Panc1 (cell line): Measurements from ENCODE around the gene ADCY3. TPM values are rescaled to one million over a fixed set of nuclear protein-coding genes. Genes with fewer than 3 reads are reported as not detected.
A peak's percentile ranks its signal among the peaks of the same experiment; 100 is the strongest.
"Not testable (repeated sequence)": the region's sequence is repeated elsewhere in the genome, so short reads cannot be mapped to it uniquely, and the experiment has no call there.

Experiments used
- ATAC-seq: fragments of 200-7000 bp; cut with Tn5 transposase; 2 replicates; pipeline ENCODE4 v1.9.1; 2020; ENCODE audit warnings: mild to moderate bottlenecking, moderate library complexity
- BruUV-seq: library from RNA; stranded (reverse); fragments of 400-500 nt; replicated peaks from 2 replicates; lab custom pipeline; 2021; lab: Mats Ljungman, UMichigan
- CTCF ChIA-PET: fragments of 300-600 bp; sonication (Branson Sonifier 250); formaldehyde crosslinking; loops from one replicate; lab custom pipeline; 2022; ENCODE audit warnings: antibody characterized with exemption; lab: Charles Lee
- POLR2A ChIA-PET: fragments of 300-600 bp; sonication (Branson Sonifier 250); formaldehyde crosslinking; loops from one replicate; lab custom pipeline; 2022; ENCODE audit warnings: antibody characterized with exemption; lab: Charles Lee
- DNase-seq: peaks from one replicate; pipeline ENCODE4 v3.0.0-alpha.2; 2010; ENCODE audit warnings: low read depth, low spot score
- H3K27ac ChIP-seq: 2 replicates; pipeline ENCODE4 v1.5.1; 2011; ENCODE audit warnings: mild to moderate bottlenecking, low read length, inconsistent platforms
- H3K27me3 ChIP-seq: fragments of 200-500 bp; sonication (Bioruptor generic); 2 replicates; pipeline ENCODE4 v1.6.0; 2014; ENCODE audit warnings: low read length, inconsistent platforms; ENCODE audit not compliant: control insufficient read depth, insufficient read depth
- H3K36me3 ChIP-seq: fragments of 200-500 bp; sonication (Bioruptor generic); 2 replicates; pipeline ENCODE4 v1.5.1; 2014; ENCODE audit warnings: inconsistent platforms, mild to moderate bottlenecking, low read length, moderate library complexity; ENCODE audit not compliant: control insufficient read depth, insufficient read depth
- H3K4me1 ChIP-seq: 2 replicates; pipeline ENCODE4 v1.5.1; 2011; ENCODE audit warnings: inconsistent platforms, mild to moderate bottlenecking, low read length, moderate library complexity; ENCODE audit not compliant: control insufficient read depth, insufficient read depth
- H3K4me3 ChIP-seq, 2 experiments: 2 replicates each; pipeline ENCODE4 v1.5.1; 2011 to 2012; ENCODE audit warnings: low read depth in 2 of 2, low read length in 2 of 2, mild to moderate bottlenecking in 2 of 2, inconsistent platforms in 1 of 2, moderate library complexity in 1 of 2
- H3K9me3 ChIP-seq: fragments of 200-500 bp; sonication (Bioruptor generic); 2 replicates; pipeline ENCODE4 v1.5.1; 2014; ENCODE audit warnings: low read depth, mild to moderate bottlenecking, inconsistent platforms, low read length, moderate library complexity; ENCODE audit not compliant: control insufficient read depth, insufficient read depth
- CTCF ChIP-seq: fragments of 450-650 bp; IDR thresholded peaks from 2 replicates; pipeline ENCODE4 v1.5.1; 2017; ENCODE audit warnings: mild to moderate bottlenecking
- POLR2AphosphoS5 ChIP-seq: IDR thresholded peaks from 2 replicates; pipeline ENCODE4 v1.6.1; 2012; ENCODE audit warnings: mild to moderate bottlenecking, low read depth, low read length, moderate library complexity
- REST ChIP-seq, 2 experiments: IDR thresholded peaks; 2 replicates each; pipeline ENCODE4 v1.6.1; 2011 to 2012; ENCODE audit warnings: low read depth in 2 of 2, control low read depth in 1 of 2, low read length in 1 of 2, mild to moderate bottlenecking in 1 of 2, moderate library complexity in 1 of 2; ENCODE audit not compliant: insufficient read depth in 1 of 2
- SIN3A ChIP-seq: IDR thresholded peaks from 2 replicates; pipeline ENCODE4 v1.6.1; 2012; ENCODE audit warnings: low read depth, mild to moderate bottlenecking, low read length, moderate library complexity, borderline replicate concordance; ENCODE audit not compliant: insufficient read depth
- TCF7L2 ChIP-seq: IDR thresholded peaks from 2 replicates; pipeline ENCODE4 v1.6.1; 2011; ENCODE audit warnings: mild to moderate bottlenecking, low read depth, low read length, inconsistent platforms
- in situ Hi-C: cut with HindIII; loops from 2 replicates; pipeline ENCODE4 v1.10.0; 2016; ENCODE audit warnings: low sequenced_read_pairs, low pct_unique_long_range_greater_than_20kb
- intact Hi-C: fragments of 100-400 bp; cut with micrococcal nuclease; formaldehyde crosslinking; loops from one replicate; pipeline ENCODE4 v1.10.0; 2022; ENCODE audit not compliant: unreplicated experiment
- total RNA-seq: library from RNA; stranded (reverse); gene quantifications from one replicate; pipeline ENCODE4 v1.2.1, GENCODE V29; 2021; ENCODE audit not compliant: unreplicated experiment

ADCY3 gene
- total RNA-seq, 1 experiment from 2014 or later, result 34.1 TPM

- H3K4me1 ChIP-seq, DNase-seq, H3K36me3 ChIP-seq, POLR2A ChIA-PET, H3K9me3 ChIP-seq, BruUV-seq, H3K4me3 ChIP-seq, H3K27me3 ChIP-seq, in situ Hi-C loops, intact Hi-C loops, CTCF ChIA-PET: not testable (repeated sequence)
- peak overlapping the region; percentile 0; the same call in 1 of the 2 replicates for H3K27ac ChIP-seq
- 0 out of 2 replicates have a peak, but pooled peaks have one; percentile 45 for ATAC-seq
These were observed 114.0 kb downstream of the ADCY3 start for GRCh38 chr2:24805811-24806660.

DNA sequence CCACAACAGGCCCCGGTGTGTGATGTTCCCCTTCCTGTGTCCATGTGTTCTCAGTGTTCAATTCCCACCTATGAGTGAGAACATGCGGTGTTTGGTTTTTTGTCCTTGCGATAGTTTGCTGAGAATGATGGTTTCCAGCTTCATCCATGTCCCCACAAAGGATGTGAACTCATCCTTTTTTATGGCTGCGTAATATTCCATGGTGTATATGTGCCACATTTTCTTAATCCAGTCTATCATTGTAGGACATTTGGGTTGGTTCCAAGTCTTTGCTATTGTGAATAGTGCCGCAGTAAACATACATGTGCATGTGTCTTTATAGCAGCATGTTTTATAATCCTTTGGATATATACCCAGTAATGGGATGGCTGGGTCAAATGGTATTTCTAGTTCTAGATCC is 119.5 kb downstream of the ADCY3 start:
- BruUV-seq, H3K4me1 ChIP-seq, CTCF ChIA-PET, DNase-seq, H3K27ac ChIP-seq, in situ Hi-C loops, POLR2A ChIA-PET, H3K4me3 ChIP-seq, intact Hi-C loops, H3K27me3 ChIP-seq, ATAC-seq, H3K36me3 ChIP-seq, H3K9me3 ChIP-seq: not testable (repeated sequence)

DNA sequence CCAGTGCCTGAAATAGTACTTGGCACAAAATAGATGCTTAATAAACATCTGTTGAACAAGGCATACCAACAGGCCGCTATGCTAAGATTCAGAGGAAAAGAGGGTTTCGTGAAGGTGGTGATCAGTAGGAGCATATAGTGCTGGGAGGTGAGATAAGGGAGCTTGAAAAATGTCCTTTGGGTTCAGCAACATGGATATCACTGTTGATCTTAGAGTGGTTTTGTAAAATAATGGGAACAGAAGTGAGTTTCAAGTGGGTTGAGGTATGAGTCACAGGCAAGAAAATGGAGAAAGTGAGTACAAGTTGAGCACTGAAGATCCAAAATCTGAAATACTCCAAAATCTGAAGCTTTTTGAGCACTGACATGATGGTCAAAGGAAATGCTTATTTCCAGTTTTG is 122.4 kb downstream of the ADCY3 start:
- BruUV-seq, result no TSS peak
- TF ChIP-seq POLR2AphosphoS5 (no peak), CTCF (no peak), TCF7L2 (no peak), SIN3A (no peak), REST (IDR thresholded peaks at IDR 0.05; ENCODE audit: insufficient read depth in 1 of 2, low read depth in 2 of 2, low read length in 1 of 2) (no peak)
- peaks cover 14% of the 10 kb centered on the region for H3K4me1 ChIP-seq
- CTCF ChIA-PET, result no interaction called here
- no peaks in the 10 kb centered on the region for H3K9me3 ChIP-seq
- POLR2A ChIA-PET, result no interaction called here
- no peaks in the 10 kb centered on the region for H3K27me3 ChIP-seq
- intact Hi-C loops, result no loop called here
- in situ Hi-C loops, result no loop called here
- H3K27ac ChIP-seq, result no peak overlapping the region
- DNase-seq (no peak), ATAC-seq (no peak)
- peaks cover 6% of the 10 kb centered on the region; the same call in 1 of the 2 replicates for H3K36me3 ChIP-seq
- H3K4me3 ChIP-seq, result no peak overlapping the region
